Measurements from ENCODE around the gene ZNF683. TPM values are rescaled to one million over a fixed set of nuclear protein-coding genes. Genes with fewer than 3 reads are reported as not detected.
A peak's percentile ranks its signal among the peaks of the same experiment; 100 is the strongest.

ZNF683 gene
- total and polyA plus RNA-seq, 9 of the 15 experiments (the other 6 are each of a cell fraction or from before 2014, with no cell fraction given): not detected

DNA sequence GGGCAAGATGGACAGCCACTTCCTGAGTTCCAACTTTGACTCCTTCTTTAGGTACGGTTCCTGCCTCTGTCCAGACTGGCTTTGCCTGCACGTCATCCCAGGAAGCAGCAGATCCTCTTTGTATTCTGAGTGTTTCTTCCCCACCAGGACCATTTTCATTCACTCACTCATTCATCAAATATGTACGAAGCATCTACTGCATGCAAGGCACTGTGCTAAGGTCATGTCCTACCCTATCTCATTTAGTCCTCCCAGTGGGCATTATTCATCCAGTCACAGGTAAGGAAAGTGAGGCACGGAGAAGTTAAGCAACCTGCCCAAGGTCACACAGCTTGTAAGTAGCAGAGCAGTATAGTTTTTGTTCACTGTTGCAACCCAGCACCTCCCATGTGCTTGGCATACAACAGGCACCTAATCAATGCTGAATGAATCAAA is 32.5 kb downstream of the ZNF683 start (continued):
- TF ChIP-seq, protein P1, sequence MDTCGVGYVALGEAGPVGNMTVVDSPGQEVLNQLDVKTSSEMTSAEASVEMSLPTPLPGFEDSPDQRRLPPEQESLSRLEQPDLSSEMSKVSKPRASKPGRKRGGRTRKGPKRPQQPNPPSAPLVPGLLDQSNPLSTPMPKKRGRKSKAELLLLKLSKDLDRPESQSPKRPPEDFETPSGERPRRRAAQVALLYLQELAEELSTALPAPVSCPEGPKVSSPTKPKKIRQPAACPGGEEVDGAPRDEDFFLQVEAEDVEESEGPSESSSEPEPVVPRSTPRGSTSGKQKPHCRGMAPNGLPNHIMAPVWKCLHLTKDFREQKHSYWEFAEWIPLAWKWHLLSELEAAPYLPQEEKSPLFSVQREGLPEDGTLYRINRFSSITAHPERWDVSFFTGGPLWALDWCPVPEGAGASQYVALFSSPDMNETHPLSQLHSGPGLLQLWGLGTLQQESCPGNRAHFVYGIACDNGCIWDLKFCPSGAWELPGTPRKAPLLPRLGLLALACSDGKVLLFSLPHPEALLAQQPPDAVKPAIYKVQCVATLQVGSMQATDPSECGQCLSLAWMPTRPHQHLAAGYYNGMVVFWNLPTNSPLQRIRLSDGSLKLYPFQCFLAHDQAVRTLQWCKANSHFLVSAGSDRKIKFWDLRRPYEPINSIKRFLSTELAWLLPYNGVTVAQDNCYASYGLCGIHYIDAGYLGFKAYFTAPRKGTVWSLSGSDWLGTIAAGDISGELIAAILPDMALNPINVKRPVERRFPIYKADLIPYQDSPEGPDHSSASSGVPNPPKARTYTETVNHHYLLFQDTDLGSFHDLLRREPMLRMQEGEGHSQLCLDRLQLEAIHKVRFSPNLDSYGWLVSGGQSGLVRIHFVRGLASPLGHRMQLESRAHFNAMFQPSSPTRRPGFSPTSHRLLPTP (IDR thresholded peaks at IDR 0.05; ENCODE audit: borderline replicate concordance, extremely low read depth, insufficient read length): no peak
- TF ChIP-seq ELF4 (CRISPR knock-in tag; IDR thresholded peaks at IDR 0.05) (no peak), ZFP36 (IDR thresholded peaks at IDR 0.05; ENCODE audit: low read depth, low read length, partially characterized antibody) (peak; percentile 66), CHCHD3 (CRISPR knock-in tag; IDR thresholded peaks at IDR 0.05) (no peak)

DNA sequence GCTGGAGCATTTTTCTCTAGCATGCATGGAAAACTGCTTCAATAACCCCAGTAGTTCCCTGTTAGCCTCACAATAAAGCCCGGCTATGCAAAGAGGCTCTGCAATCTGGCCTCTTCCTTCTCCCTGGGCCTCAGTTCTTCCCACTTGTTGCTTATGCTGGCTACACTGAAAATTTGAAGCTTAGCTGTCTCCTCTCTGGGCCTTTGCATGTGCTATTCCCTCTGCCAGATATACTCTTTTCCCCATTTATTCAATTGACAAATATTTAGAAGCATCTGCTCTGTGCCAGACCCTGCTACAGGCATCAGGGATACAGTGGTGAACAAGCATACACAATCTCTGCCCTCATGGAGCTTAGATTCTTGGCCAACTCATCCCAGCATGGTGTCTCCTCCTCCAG is 33.9 kb downstream of the ZNF683 start:
- H3K4me3 ChIP-seq: no peak overlapping the region
- peaks cover 14 to 22% of the 10 kb centered on the region in 2 experiments for H3K4me1 ChIP-seq (replicated peaks in 1 of 2; ENCODE audit: control insufficient read depth in 2 of 2, insufficient read depth in 2 of 2, low read length in 2 of 2)
- H2AFZ ChIP-seq (ENCODE audit: low read depth, low read length): 0 out of 2 replicates have a peak overlapping the region, but pooled peaks have one; percentile 22
- no peak for ATAC-seq
- WGBS (ENCODE audit: insufficient coverage, low coverage, missing lambda C conversion rate): 67% methylated on average over 1 of the region's 1 CpG
- no peaks in the 10 kb centered on the region for H3K79me2 ChIP-seq (ENCODE audit: control insufficient read depth, insufficient read depth, low read length)
- no peaks in the 10 kb centered on the region for H3K9me3 ChIP-seq (replicated peaks; ENCODE audit: control insufficient read depth, insufficient read depth, low read depth, low read length)
- H3K4me2 ChIP-seq (ENCODE audit: insufficient read depth, low read length): no peak overlapping the region
- H4K20me1 ChIP-seq (replicated peaks; ENCODE audit: control insufficient read depth, insufficient read depth, low read length): no peaks in the 10 kb centered on the region
- TF ChIP-seq POLR2AphosphoS2 (IDR thresholded peaks at IDR 0.05; ENCODE audit: low read length) (no peak), ZNF316 (IDR thresholded peaks at IDR 0.05) (peak; percentile 68), NRF1 (conservative IDR thresholded peaks at IDR 0.05 in 1 of 2, IDR thresholded peaks at IDR 0.05 in 1 of 2) (no peak)
- POLR2A ChIA-PET: interaction anchor here (0.6 to 3.1 kb wide), 5 partner anchors 8 to 37 kb away, joined by 3 to 24 read pairs (median 4); no protein-coding TSS in a partner anchor
- H3K9me1 ChIP-seq (ENCODE audit: control insufficient read depth, insufficient read depth, low read length): peaks cover 4% of the 10 kb centered on the region
- CTCF ChIA-PET (ENCODE audit: low intra/inter-chr PET ratio): no interaction called here
- no peaks in the 10 kb centered on the region for H3K36me3 ChIP-seq (ENCODE audit: control insufficient read depth, insufficient read depth, low read length)
- intact Hi-C loops (cut with micrococcal nuclease): no loop called here
- no peak for DNase-seq (ENCODE audit: extremely low read depth in 1 of 4, low spot score in 3 of 4)
- in situ Hi-C loops (cut with MboI): no loop called here
- no peak for FAIRE-seq
- H3K9ac ChIP-seq (ENCODE audit: insufficient read depth in 1 of 2, low read depth in 2 of 2, low read length in 2 of 2): no peak overlapping the region
- H3K27ac ChIP-seq (ENCODE audit: extremely low read depth, low read depth, low read length): no peak overlapping the region
- H3K27me3 ChIP-seq (ENCODE audit: control insufficient read depth in 2 of 2, insufficient read depth in 2 of 2, low read length in 2 of 2): no peaks in the 10 kb centered on the region
- BruUV-seq (replicated peaks): no TSS peak
